Stimulated activated CD8-positive, alpha-beta memory T cell treated with anti-CD3 and anti-CD28 coated beads, Interleukin-15, amount 100 ng/mL, for 48 hours (primary cell): ENCODE data around the gene AGAP1.

Source experiments
- DNase-seq, 2 donors: peaks; one replicate each; pipeline ENCODE4 v3.0.0-alpha.2; 2020; ENCODE audit warnings: low read depth in 2 of 2

AGAP1 gene

DNA sequence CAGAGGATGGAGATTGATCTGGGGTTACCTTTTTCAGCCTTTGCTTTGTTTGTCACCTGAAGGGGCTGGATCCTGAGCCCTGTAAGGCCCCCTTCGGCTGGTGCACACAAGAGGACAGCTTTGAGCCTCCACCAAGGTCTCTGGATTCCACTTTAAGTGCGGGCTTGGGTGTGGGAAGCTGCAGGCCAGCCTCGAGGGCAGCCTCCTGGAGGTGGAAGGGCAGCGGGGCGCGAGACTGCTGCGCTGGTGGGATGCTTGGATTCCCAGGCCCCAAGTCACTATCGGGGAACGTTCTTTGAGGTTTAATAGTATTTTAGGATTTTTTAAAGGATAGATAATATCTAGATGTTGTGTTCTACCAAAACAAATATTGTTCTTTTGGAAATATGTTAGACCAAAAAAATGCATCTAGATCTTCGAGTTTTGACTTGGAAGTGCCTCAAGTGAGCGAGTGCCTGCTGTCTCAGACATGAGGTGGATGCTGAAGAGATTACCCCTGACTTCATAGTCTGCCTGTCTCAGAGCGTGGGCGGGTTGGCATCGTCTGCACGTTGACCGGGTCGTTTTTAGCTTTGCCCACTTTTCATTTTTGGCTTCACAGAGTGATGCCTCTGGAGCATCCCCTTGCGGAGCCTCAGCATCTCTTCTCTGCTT lies 113.8 kb downstream of the AGAP1 start:
- DNase-seq, result no peak

DNA sequence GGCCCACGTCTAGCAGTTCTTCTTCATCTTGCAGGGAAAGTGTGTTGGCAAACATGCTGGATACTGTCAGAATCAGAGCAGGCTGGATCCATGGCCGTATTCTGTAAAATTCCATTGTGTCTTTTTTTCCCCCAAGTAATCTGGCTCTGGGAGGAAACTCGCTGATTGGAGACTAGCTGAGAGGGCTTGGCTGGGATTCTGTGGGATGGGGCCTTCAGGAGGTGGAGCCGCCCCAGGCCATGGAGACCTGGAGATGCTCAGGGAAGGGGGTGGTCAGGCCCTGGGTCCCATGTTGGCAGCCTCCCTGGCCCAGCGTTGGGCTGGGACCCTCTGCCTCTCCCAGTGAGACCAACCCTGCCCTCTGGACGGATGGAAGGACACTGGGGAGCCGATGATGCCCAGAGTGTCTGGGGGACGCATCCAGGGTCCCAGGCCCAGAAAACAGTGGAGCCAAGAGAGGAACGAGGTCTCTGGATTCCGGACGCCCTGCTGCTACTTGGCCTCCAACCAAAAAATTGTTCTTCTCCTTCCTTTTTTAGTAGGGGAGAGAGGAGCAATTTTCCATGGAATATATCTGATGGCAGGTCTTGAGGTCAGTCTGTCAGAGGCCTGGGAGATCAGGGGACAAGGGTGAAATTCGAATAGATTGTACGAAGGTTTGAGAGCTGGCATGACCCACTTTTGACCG lies 114.5 kb downstream of the AGAP1 start:
- DNase-seq, result no peak

GRCh38 chr2:235609321-235609720 lies 115.5 kb downstream of the AGAP1 start:
- DNase-seq, result no peak

DNA sequence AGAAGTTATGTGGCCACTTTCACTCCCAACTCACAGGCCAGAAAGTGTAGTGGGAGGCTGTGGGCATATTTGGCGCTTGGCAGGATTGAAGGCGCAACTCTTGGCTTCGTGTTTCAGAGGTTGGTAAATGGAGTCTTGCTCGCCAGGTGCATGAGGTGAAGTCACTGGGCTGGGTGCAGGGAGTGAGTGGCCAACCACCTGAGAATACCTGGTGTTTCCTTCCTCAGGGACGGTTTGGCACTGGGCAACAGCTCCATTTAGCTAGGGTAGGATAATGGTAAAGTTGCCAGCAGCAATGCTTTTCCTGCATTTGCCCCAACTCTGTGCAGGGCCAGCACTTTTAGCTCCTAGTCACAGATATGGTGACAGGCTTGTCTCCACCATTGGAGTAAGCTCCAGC lies 115.9 kb downstream of the AGAP1 start:
- no peak for DNase-seq

DNA sequence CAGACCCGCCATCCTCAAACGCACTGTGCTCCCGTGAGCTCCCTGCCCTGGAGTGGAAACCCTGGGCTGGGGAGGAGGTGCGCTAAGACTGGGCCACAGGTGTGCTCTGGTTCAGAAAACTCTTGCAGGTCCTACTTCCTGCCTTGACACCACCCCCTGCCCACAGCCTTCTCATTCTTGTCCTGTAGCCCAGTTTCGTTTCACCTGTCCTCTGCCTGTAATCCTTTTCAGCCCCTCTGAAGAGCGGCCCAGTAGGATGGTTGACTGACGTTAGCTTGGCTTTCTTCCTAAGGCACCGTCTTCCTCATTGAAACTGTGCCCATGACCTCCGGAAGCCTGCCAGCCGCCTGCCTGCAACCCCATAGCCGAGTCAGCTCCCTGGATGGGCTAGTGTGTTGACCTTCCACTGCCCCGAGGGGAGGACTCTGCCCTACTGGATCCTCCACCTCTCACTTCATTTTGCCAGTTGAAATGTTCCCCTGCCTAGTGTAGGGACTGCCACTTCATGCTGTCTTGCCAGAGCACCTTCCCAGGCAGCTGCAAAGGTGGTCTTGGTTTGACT lies 116.9 kb downstream of the AGAP1 start:
- no peak for DNase-seq

- no peak for DNase-seq
These were observed 117.5 kb downstream of the AGAP1 start for GRCh38 chr2:235611349-235611748.

- no peak for DNase-seq
These were observed 117.9 kb downstream of the AGAP1 start for GRCh38 chr2:235611756-235612155.

GRCh38 chr2:235612181-235612950 lies 118.5 kb downstream of the AGAP1 start:
- no peak for DNase-seq

DNA sequence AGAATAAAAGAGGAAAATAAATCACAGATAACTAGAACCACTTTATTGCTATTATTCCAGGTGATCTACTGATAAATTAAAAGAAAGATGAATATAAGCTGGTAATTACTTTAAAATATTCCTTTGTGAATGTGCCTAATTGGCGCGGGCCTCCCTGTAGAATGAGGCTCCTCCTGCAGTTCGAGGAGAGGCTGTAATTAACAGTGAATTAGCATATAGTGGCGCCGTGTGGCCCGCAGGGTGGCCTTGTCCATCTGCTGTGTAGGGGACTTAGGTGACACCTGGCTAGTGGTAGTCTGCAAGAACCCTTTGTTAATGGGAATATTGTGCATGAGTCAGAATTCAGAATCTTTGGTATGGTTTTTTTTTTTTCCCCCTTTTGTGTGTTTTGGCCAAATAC lies 119.8 kb downstream of the AGAP1 start:
- DNase-seq, result no peak

GRCh38 chr2:235614176-235614860 lies 120.5 kb downstream of the AGAP1 start:
- DNase-seq, result no peak

DNA sequence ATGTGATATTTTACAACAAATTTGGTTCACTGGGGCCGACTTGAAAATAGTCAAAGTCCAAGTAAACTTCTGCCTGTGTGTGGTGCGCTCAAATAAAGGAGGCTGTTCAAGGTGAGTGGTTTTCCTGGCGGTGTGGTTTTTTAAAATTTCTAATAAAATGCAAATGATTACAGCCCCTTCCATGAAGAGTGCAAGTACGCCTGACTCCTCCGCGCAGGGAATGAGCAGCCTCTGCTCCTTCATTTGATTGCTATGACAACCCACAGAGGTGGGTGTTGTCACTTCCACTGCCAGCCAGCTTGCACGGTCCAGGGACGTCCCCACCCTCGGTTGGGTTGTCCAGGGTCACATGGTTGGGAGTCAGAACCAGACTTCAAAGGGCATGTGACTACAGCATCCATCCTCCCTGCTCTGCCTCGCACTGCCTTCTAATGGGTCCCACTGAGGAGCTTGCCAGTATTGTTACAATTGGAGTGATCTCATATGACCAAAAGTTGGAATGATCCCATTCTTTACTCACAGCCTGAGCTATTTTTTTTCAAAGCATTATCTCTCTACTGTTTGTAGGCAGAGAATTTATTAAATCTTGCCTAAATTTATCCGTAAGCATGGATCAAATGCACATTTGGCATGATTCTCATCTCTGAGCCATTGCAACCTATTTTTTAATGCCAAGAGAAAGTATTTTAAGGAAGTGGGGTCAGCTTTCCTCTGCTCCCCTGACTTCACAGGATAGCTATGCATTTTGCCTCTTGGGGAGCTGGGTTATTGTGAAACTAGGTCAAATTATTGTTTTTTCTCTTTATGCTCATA lies 121.3 kb downstream of the AGAP1 start:
- no peak for DNase-seq

- no peak for DNase-seq
These were observed 123.0 kb downstream of the AGAP1 start for GRCh38 chr2:235616885-235617284.

- DNase-seq, result no peak
These were observed 124.2 kb downstream of the AGAP1 start for GRCh38 chr2:235618039-235618438.

DNA sequence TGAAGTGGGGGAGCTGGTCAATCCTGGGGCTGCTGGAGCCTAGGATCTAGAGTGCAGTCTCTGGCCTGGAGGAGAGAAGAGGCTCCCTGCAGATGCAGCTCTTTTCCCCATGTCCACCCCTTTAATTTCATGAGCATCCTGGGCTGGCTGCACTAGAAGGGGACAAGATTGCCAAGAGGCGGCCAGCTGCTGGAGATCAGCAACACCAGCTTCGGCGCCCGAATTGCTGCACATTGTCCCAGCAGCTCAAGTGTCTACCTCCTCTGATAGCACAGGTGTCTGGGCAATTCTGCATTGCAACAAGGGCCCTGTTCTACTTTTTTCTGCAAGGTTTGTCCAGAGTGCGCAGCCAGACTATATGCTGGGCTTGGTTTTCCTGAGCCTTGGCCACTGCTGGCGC lies 125.7 kb downstream of the AGAP1 start:
- DNase-seq, result no peak

GRCh38 chr2:235621736-235622135 lies 127.9 kb downstream of the AGAP1 start:
- DNase-seq, result no peak

DNA sequence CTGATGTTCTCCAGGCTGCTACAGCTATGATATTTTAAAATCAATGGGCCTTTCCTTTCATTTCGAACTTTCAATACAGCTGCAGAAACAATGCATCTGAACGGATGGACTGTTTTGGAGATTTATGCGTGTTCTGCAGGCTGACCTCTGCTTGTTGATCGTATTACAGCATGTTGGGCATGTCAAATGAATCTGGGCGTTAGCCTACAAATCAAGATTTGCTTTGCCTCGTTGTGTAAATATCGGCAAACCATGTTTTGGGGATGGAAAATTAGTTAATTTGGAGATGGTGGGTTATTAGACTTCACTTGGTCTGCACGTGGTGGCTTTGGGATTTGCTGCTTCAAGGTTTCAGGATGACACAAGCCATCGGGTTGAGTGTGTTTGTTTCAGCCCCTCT lies 129.3 kb downstream of the AGAP1 start:
- DNase-seq, result no peak

DNA sequence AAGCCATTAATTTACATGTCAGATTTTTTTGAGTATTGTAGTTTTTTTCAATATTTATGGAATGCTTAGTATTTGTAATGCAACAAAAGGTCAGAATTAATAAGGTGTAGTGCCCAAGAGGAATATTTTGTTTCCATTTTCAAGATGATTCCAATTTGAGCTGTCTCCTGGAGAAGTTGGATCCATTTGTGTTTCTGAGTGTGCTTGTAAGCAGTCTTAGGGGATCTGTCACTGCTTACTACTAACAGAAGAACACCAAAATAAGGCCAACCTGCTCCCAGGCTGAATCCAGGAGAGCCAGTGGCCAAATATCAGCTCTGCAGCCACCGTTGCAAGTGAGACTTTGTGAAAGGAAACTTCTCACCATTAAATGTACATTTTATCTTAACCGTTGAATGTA lies 129.9 kb downstream of the AGAP1 start:
- DNase-seq, result no peak

DNA sequence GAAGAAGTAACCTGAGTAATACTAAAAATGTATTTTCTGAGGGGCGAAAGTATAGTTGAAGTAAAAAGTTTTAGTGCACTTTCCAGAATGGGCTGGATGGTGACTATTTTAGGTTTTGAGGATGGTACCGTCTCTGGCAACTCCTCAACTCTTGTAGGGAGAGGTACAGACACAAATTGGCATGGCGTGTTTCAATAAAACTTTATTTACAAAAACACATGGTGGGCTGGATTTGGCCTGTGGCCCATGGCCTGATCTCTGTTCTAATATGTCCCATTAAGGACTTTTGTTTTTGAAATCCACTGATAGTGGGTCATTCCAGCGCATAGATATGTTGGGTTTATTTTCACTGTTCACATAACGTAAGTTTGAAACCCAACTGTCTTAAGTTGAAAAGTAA lies 132.8 kb downstream of the AGAP1 start:
- DNase-seq, result no peak

- DNase-seq, result no peak
These were observed 133.8 kb downstream of the AGAP1 start for GRCh38 chr2:235627682-235628081.

GRCh38 chr2:235630718-235631296 lies 137.0 kb downstream of the AGAP1 start:
- no peak for DNase-seq
